Lower lobe of right lung (tissue), 2 donors: ENCODE measurements around the gene RALGAPA1. TPM values are rescaled to one million over a fixed set of nuclear protein-coding genes. Genes with fewer than 3 reads are reported as not detected.
"Not testable (repeated sequence)": the region's sequence is repeated elsewhere in the genome, so short reads cannot be mapped to it uniquely, and the experiment has no call there.

Experiments used
- ATAC-seq, 2 donors: fragments of 200-7000 bp; cut with Tn5 transposase; one replicate each; pipeline ENCODE4 v1.9.1; 2020 to 2022; ENCODE audit warnings: mild to moderate bottlenecking in 2 of 2, moderate library complexity in 2 of 2
- DNase-seq: peaks from one replicate; pipeline ENCODE4 v3.0.0-alpha.2; 2020
- H3K27ac ChIP-seq: fragments of 200-600 bp; one replicate; pipeline ENCODE4 v1.8.0; 2022
- H3K27me3 ChIP-seq: fragments of 200-600 bp; one replicate; pipeline ENCODE4 v1.8.0; 2022; ENCODE audit warnings: low read depth
- H3K36me3 ChIP-seq: fragments of 200-600 bp; one replicate; pipeline ENCODE4 v1.8.0; 2022; ENCODE audit warnings: mild to moderate bottlenecking
- H3K4me1 ChIP-seq: fragments of 200-600 bp; one replicate; pipeline ENCODE4 v1.8.0; 2022
- H3K4me3 ChIP-seq: fragments of 200-600 bp; one replicate; pipeline ENCODE4 v1.8.0; 2022; ENCODE audit warnings: mild to moderate bottlenecking
- H3K9me3 ChIP-seq: fragments of 200-600 bp; one replicate; pipeline ENCODE4 v1.8.0; 2022
- intact Hi-C: fragments of 100-400 bp; cut with DNase I; formaldehyde crosslinking; loops from one replicate; pipeline ENCODE4 v1.11.0; 2022
- total RNA-seq: library from RNA; stranded (reverse); fragmentation: NEBNext Ultra II Directional; extraction: Animal tissue kit (Norgen Biotek cat#: 25700); gene quantifications from one replicate; pipeline ENCODE4 v1.2.1, GENCODE V29; 2021
- TF ChIP-seq, protein P1 (sequence below): fragments of 200-600 bp; IDR thresholded peaks from one replicate; pipeline ENCODE4 v1.8.0; 2022; ENCODE audit warnings: antibody characterized with exemption, mild to moderate bottlenecking
- donor health status: DM: no; HTN: yes; CAD: no; lungs with severe emphysema.

Gene RALGAPA1
- total RNA-seq, 1 donor from 2014 or later: 64.9 TPM

- TF ChIP-seq, protein P1, sequence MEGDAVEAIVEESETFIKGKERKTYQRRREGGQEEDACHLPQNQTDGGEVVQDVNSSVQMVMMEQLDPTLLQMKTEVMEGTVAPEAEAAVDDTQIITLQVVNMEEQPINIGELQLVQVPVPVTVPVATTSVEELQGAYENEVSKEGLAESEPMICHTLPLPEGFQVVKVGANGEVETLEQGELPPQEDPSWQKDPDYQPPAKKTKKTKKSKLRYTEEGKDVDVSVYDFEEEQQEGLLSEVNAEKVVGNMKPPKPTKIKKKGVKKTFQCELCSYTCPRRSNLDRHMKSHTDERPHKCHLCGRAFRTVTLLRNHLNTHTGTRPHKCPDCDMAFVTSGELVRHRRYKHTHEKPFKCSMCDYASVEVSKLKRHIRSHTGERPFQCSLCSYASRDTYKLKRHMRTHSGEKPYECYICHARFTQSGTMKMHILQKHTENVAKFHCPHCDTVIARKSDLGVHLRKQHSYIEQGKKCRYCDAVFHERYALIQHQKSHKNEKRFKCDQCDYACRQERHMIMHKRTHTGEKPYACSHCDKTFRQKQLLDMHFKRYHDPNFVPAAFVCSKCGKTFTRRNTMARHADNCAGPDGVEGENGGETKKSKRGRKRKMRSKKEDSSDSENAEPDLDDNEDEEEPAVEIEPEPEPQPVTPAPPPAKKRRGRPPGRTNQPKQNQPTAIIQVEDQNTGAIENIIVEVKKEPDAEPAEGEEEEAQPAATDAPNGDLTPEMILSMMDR: no peak
- intact Hi-C loops: no loop called here
- DNase-seq (no peak), ATAC-seq (no peak)
- Histone ChIP-seq H3K9me3 (no peaks in the 10 kb centered on the region), H3K27me3 (no peaks in the 10 kb centered on the region), H3K4me3 (no peak overlapping the region), H3K27ac (no peak overlapping the region), H3K36me3 (no peaks in the 10 kb centered on the region), H3K4me1 (no peaks in the 10 kb centered on the region)
These were observed 113.4 kb downstream of the RALGAPA1 start for GRCh38 chr14:35695647-35696046.

DNA sequence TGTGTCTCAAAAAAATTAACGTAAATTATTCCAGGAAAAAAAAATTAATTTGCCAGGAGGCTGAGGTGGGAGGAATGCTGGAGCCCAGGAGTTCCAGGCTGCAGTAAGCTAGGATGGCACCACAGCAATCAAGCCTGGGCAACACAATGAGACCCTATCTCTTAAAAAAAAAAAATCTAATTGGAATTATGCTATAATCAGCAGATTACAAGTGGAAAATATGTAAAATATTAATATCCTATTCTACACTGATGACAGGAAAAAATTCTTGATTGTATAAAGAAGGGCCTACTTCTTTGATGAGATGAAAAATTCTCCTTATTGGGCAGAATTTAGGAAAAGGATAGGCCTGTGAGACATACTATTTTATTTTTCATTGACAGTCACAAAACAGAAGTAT, 114.0 kb downstream of the RALGAPA1 start:
- intact Hi-C loops: no loop called here
- H3K4me1 ChIP-seq: no peaks in the 10 kb centered on the region
- H3K27me3 ChIP-seq: no peaks in the 10 kb centered on the region
- ATAC-seq: no peak
- H3K4me3 ChIP-seq: no peak overlapping the region
- TF ChIP-seq, protein P1: no peak
- DNase-seq: no peak
- no peaks in the 10 kb centered on the region for H3K9me3 ChIP-seq
- H3K36me3 ChIP-seq: no peaks in the 10 kb centered on the region
- no peak overlapping the region for H3K27ac ChIP-seq

- intact Hi-C loops: no loop called here
- no peak overlapping the region for H3K4me3 ChIP-seq
- no peaks in the 10 kb centered on the region for H3K9me3 ChIP-seq
- ATAC-seq (no peak), DNase-seq (no peak)
- H3K36me3 ChIP-seq: peaks cover 39% of the 10 kb centered on the region
- no peaks in the 10 kb centered on the region for H3K27me3 ChIP-seq
- TF ChIP-seq, protein P1: no peak
- H3K4me1 ChIP-seq: no peaks in the 10 kb centered on the region
- no peak overlapping the region for H3K27ac ChIP-seq
These were observed 120.1 kb downstream of the RALGAPA1 start for GRCh38 chr14:35689000-35689460.

- ATAC-seq (no peak), DNase-seq (no peak)
- no peak overlapping the region for H3K4me3 ChIP-seq
- no peak overlapping the region for H3K27ac ChIP-seq
- intact Hi-C loops: no loop called here
- H3K4me1 ChIP-seq: no peaks in the 10 kb centered on the region
- TF ChIP-seq, protein P1: no peak
- no peaks in the 10 kb centered on the region for H3K27me3 ChIP-seq
- H3K36me3 ChIP-seq: peaks cover 45% of the 10 kb centered on the region
- H3K9me3 ChIP-seq: no peaks in the 10 kb centered on the region
These were observed 120.8 kb downstream of the RALGAPA1 start for GRCh38 chr14:35688126-35688826.

DNA sequence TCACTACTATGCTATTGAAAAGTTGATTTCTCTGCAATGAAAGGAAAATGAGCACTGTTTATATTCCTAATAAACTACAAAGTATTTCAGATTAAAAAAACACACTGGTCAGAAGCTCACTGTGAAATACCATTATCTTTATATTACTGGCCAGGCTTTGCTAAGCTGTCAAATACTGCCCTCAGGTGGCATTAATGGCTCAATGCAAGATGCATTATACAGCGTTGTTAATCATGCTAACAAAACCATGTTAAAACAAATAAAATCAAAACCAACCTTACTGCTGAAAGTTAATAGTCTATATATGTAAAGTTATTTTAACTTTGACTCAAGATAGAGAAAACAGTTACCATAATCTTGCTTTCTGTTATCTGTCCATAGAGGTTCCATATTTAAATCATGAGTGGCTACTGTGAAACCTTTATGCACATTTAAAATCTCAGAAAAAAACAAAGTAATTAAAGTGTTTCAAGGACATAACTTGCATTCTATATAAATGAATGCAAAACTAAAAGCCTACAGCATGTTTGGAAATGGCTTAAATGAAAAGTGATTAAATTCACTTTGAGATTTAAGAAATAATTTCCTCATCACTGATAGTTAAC, 121.7 kb downstream of the RALGAPA1 start:
- intact Hi-C loops: no loop called here
- TF ChIP-seq, protein P1: peak; percentile 74
- H3K27ac ChIP-seq: no peak overlapping the region
- no peak for DNase-seq
- ATAC-seq: peak; percentile 64 to 70
- no peaks in the 10 kb centered on the region for H3K9me3 ChIP-seq
- H3K36me3 ChIP-seq: peaks cover 53% of the 10 kb centered on the region
- no peaks in the 10 kb centered on the region for H3K4me1 ChIP-seq
- no peak overlapping the region for H3K4me3 ChIP-seq
- no peaks in the 10 kb centered on the region for H3K27me3 ChIP-seq

DNA sequence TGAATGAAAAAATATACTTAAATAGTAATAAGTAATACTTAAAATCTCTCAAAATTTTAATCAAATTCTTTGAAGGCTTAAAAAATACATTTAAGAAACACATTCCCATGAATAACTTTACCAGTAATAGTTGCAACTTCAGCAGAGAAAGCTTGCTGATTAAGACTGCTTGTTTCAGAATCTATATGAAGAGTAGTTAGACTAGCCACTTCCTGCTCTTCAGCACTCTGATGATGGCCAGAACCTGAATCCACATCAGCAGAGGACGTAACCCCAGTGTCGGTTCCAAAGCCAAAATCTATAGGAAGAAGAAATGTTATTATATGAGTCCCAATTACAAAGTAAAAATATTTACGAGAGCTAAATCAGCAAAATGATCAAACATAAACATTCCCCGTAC, 125.4 kb downstream of the RALGAPA1 start:
- H3K4me3 ChIP-seq, H3K9me3 ChIP-seq, ATAC-seq, H3K27ac ChIP-seq, H3K27me3 ChIP-seq, DNase-seq, intact Hi-C loops, H3K4me1 ChIP-seq: not testable (repeated sequence)
- peaks cover 59% of the 10 kb centered on the region for H3K36me3 ChIP-seq
